HCT116 (cell line): ENCODE results near the gene ZBTB20. TPM values are rescaled to one million over a fixed set of nuclear protein-coding genes. Genes with fewer than 3 reads are reported as not detected.

Experiments used
- ATAC-seq: fragments of 200-7000 bp; cut with Tn5 transposase; 2 replicates; pipeline ENCODE4 v1.9.1; 2020; ENCODE audit warnings: mild to moderate bottlenecking, moderate library complexity
- BruUV-seq: library from RNA; stranded (reverse); fragments of 400-500 nt; replicated peaks from 2 replicates; lab custom pipeline; 2021; lab: Mats Ljungman, UMichigan
- CTCF ChIA-PET: fragments of 300-600 bp; sonication (Branson Sonifier 250); formaldehyde crosslinking; loops from one replicate; lab custom pipeline; 2021; ENCODE audit warnings: antibody characterized with exemption; lab: Charles Lee
- POLR2A ChIA-PET: fragments of 300-600, 350-600 bp; sonication (Branson Sonifier 250); formaldehyde crosslinking; loops from one replicate; lab custom pipeline; 2021; ENCODE audit warnings: antibody characterized with exemption; lab: Charles Lee
- RAD21 ChIA-PET, 2 experiments: fragments of 300-600 bp; sonication (Branson Sonifier 250); formaldehyde crosslinking; loops; one replicate each; lab custom pipeline; 2023; ENCODE audit warnings: low total read pairs in 2 of 2; ENCODE audit not compliant: uncharacterized antibody in 2 of 2, unreplicated experiment in 2 of 2, low non-redundant PET in 1 of 2; lab: Charles Lee
- DNase-seq: peaks from one replicate; pipeline ENCODE4 v3.0.0-alpha.2; 2010; ENCODE audit warnings: low read depth, low spot score
- H2AFZ ChIP-seq: fragments of 200-600 bp; shearing (Covaris generic), sonication (generic); 2 replicates; pipeline ENCODE4 v1.6.1; 2017; ENCODE audit warnings: low read depth, mixed run types, mixed read lengths, antibody characterized with exemption, low read length; ENCODE audit not compliant: poor library complexity, severe bottlenecking
- H3K27ac ChIP-seq: 2 replicates; pipeline ENCODE4 v1.5.1; 2012; ENCODE audit warnings: low read depth, low read length
- H3K27me3 ChIP-seq: fragments of 200-600 bp; sonication (generic); 2 replicates; pipeline ENCODE4 v1.6.1; 2016; ENCODE audit warnings: mixed run types, low read length, mixed read lengths; ENCODE audit not compliant: insufficient read depth
- H3K36me3 ChIP-seq, 2 experiments: fragments of 200-500 bp in 1 of 2; fragments of 200-600 bp in 1 of 2; sonication (Bioruptor generic) in 1 of 2; sonication (generic) in 1 of 2; 2 replicates each; pipeline versions ENCODE4 v1.5.1 to v1.6.1; 2014 to 2016; ENCODE audit warnings: low read length in 2 of 2, inconsistent platforms in 1 of 2, mixed read lengths in 1 of 2, mixed run types in 1 of 2; ENCODE audit not compliant: insufficient read depth in 2 of 2, control insufficient read depth in 1 of 2
- H3K4me1 ChIP-seq, 2 experiments: fragments of 200-600 bp in 1 of 2; sonication (generic) in 1 of 2; 2 replicates each; pipeline versions ENCODE4 v1.5.1 to v1.6.1; 2012 to 2017; ENCODE audit warnings: low read length in 2 of 2, inconsistent platforms in 1 of 2, mild to moderate bottlenecking in 1 of 2, mixed read lengths in 1 of 2, mixed run types in 1 of 2, moderate library complexity in 1 of 2; ENCODE audit not compliant: insufficient read depth in 2 of 2, control insufficient read depth in 1 of 2
- H3K4me2 ChIP-seq: fragments of 200-600 bp; sonication (generic); 2 replicates; pipeline ENCODE4 v1.6.1; 2017; ENCODE audit warnings: mixed run types, low read length, mixed read lengths
- H3K4me3 ChIP-seq, 2 experiments: fragments of 200-600 bp in 1 of 2; sonication (generic) in 1 of 2; replicated peaks in 1 of 2; 2 replicates each; pipeline ENCODE4 v1.5.1; 2011 to 2016; ENCODE audit warnings: low read length in 2 of 2, control low read depth in 1 of 2, low read depth in 1 of 2, mild to moderate bottlenecking in 1 of 2, mixed read lengths in 1 of 2, mixed run types in 1 of 2
- H3K79me2 ChIP-seq: fragments of 200-600 bp; sonication (generic); 2 replicates; pipeline ENCODE4 v1.6.1; 2017; ENCODE audit warnings: mild to moderate bottlenecking, mixed run types, low read length, moderate library complexity, mixed read lengths; ENCODE audit not compliant: insufficient read depth
- H3K9ac ChIP-seq: fragments of 200-600 bp; sonication (generic); 2 replicates; pipeline ENCODE4 v1.6.1; 2016; ENCODE audit warnings: low read length, mixed read lengths
- H3K9me2 ChIP-seq: fragments of 200-600 bp; sonication (generic), shearing (Covaris generic); 2 replicates; pipeline ENCODE4 v1.6.1; 2017; ENCODE audit warnings: mixed run types, mild to moderate bottlenecking, moderate library complexity; ENCODE audit not compliant: insufficient read depth
- H3K9me3 ChIP-seq, 2 experiments: fragments of 200-500 bp in 1 of 2; fragments of 200-600 bp in 1 of 2; sonication (Bioruptor generic) in 1 of 2; sonication (generic) in 1 of 2; 2 replicates each; pipeline ENCODE4 v1.6.1; 2014 to 2017; ENCODE audit warnings: low read length in 2 of 2, mixed read lengths in 2 of 2, inconsistent platforms in 1 of 2, low read depth in 1 of 2, mild to moderate bottlenecking in 1 of 2, mixed run types in 1 of 2, moderate library complexity in 1 of 2; ENCODE audit not compliant: control insufficient read depth in 1 of 2, insufficient read depth in 1 of 2
- H4K20me1 ChIP-seq: fragments of 200-600 bp; sonication (generic), shearing (Covaris generic); 2 replicates; pipeline ENCODE4 v1.6.1; 2017; ENCODE audit warnings: mixed run types, mild to moderate bottlenecking, moderate library complexity; ENCODE audit not compliant: insufficient read depth
- CBX3 ChIP-seq: IDR thresholded peaks from 2 replicates; pipeline ENCODE4 v1.6.1; 2012; ENCODE audit warnings: low read depth
- EGR1 ChIP-seq: IDR thresholded peaks from 2 replicates; pipeline ENCODE4 v1.6.1; 2012; ENCODE audit warnings: low read depth
- FOSL1 ChIP-seq: IDR thresholded peaks from 2 replicates; pipeline ENCODE4 v1.6.1; 2012; ENCODE audit warnings: low read depth
- JUND ChIP-seq: IDR thresholded peaks from 2 replicates; pipeline ENCODE4 v1.6.1; 2012
- POLR2A ChIP-seq: IDR thresholded peaks from 2 replicates; pipeline ENCODE4 v1.7.0; 2011; ENCODE audit warnings: borderline replicate concordance; ENCODE audit not compliant: insufficient read depth, insufficient read length; ENCODE audit errors: extremely low read depth
- RAD21 ChIP-seq: IDR thresholded peaks from 2 replicates; pipeline ENCODE4 v1.6.1; 2012; ENCODE audit warnings: low read depth, mild to moderate bottlenecking
- REST ChIP-seq: IDR thresholded peaks from 2 replicates; pipeline ENCODE4 v1.6.1; 2012; ENCODE audit warnings: low read depth
- SP1 ChIP-seq: IDR thresholded peaks from 2 replicates; pipeline ENCODE4 v1.6.1; 2012; ENCODE audit warnings: low read depth
- SRF ChIP-seq: IDR thresholded peaks from 2 replicates; pipeline ENCODE4 v1.6.1; 2012; ENCODE audit warnings: low read depth
- YY1 ChIP-seq: IDR thresholded peaks from 2 replicates; pipeline ENCODE4 v1.6.1; 2011; ENCODE audit warnings: low read length, low read depth, moderate library complexity, mild to moderate bottlenecking; ENCODE audit not compliant: insufficient replicate concordance; ENCODE audit errors: extremely low read depth
- ZFX ChIP-seq: fragments of 450-650 bp; IDR thresholded peaks from 2 replicates; pipeline ENCODE4 v1.6.1; 2017
- ZNF274 ChIP-seq: fragments of 200-500 bp; sonication (Bioruptor generic); IDR thresholded peaks from 2 replicates; pipeline ENCODE4 v1.6.1; 2014; ENCODE audit warnings: mild to moderate bottlenecking, low read depth, low read length, inconsistent platforms
- intact Hi-C: fragments of 100-400 bp; cut with micrococcal nuclease; formaldehyde crosslinking; loops from 2 replicates; pipeline ENCODE4 v1.10.0; 2022
- total RNA-seq: library from RNA; stranded (reverse); gene quantifications from one replicate; pipeline ENCODE4 v1.2.1, GENCODE V29; 2021; ENCODE audit not compliant: unreplicated experiment

Gene ZBTB20
- total RNA-seq, 1 experiment from 2014 or later, result 42.1 TPM

DNA sequence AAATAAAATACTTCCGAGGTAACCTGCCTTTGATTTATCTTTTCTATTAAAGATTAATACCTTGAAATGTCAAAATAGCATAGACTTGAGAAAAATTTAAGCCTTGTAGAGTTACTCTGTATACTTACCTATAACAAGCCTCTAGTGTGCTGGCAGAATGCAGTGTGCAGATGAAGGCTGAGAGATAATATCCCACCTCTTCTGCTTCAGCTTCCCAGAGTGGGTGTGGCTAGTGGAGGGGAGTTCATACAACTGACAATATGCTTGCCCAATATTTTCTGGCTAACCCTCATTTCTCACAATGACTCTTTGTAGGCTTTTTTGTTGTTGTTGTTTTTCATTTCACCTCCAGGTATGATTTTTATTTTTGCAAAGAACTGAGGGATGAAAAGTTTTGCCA is 15.7 kb upstream of the ZBTB20 start (continued):
- TF ChIP-seq CBX3, result no peak
- TF ChIP-seq, all 23 proteins: peak for 0

- no TSS peak for BruUV-seq
- H3K4me1 ChIP-seq, result no peaks in the 10 kb centered on the region
- ChIA-PET POLR2A (no interaction called here), CTCF (no interaction called here), RAD21 (no interaction called here)
- TF ChIP-seq POLR2A (no peak), RAD21 (no peak), SRF (no peak), JUND (no peak), ZFX (no peak), SP1 (no peak), ZNF274 (no peak), FOSL1 (no peak)
- no peaks in the 10 kb centered on the region for H4K20me1 ChIP-seq
- H3K9me3 ChIP-seq, result no peaks in the 10 kb centered on the region
- no peak for ATAC-seq
- no peaks in the 10 kb centered on the region for H3K79me2 ChIP-seq
- no peak for DNase-seq
- no peaks in the 10 kb centered on the region for H3K9me2 ChIP-seq
- no peak overlapping the region for H3K4me2 ChIP-seq
- H3K9ac ChIP-seq, result no peak overlapping the region
- H3K4me3 ChIP-seq, result no peak overlapping the region
- no peaks in the 10 kb centered on the region for H3K27me3 ChIP-seq
- intact Hi-C loops, result loop anchor here (10.0 kb wide), 1 partner anchor 797 kb away; no protein-coding TSS in a partner anchor
- no peak overlapping the region for H3K27ac ChIP-seq
- no peaks in the 10 kb centered on the region for H3K36me3 ChIP-seq
- no peak overlapping the region for H2AFZ ChIP-seq
These were observed 14.8 kb upstream of the ZBTB20 start for GRCh38 chr3:115161866-115162265.

DNA sequence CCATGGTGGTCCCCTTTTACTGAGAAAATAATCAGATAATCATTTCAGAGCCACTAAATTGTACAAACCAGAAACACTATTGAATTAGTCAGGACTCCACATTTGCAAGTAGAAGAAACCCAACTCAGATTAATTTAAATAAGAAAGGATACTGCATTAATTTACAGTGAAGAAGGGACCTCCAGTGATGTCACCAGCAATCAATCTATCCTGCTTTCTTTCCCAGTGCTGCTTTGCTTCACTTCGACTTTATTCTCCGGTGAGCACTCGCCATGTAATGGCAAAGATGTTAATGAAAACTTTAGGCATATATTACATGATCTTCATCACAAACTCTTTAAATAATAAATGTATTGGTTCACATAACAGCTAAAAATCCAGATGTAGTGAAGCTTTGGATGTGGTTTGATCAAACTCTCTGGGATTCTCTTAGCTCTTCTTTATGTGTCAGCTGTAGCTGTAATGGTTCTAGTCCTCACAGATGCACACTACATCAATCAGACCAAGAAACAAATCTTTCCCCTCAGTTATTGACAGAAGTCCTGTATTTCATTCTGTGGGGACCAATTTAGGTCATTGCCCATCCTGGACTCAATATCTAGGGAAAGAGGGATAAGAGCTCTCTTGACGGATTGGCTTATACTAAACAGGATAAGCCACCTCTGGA is 14.2 kb upstream of the ZBTB20 start:
- Histone ChIP-seq H3K9me2 (no peaks in the 10 kb centered on the region), H3K4me2 (no peak overlapping the region), H2AFZ (no peak overlapping the region), H3K27me3 (no peaks in the 10 kb centered on the region), H3K4me1 (no peaks in the 10 kb centered on the region), H4K20me1 (no peaks in the 10 kb centered on the region), H3K9me3 (no peaks in the 10 kb centered on the region), H3K4me3 (no peak overlapping the region), H3K79me2 (no peaks in the 10 kb centered on the region), H3K36me3 (no peaks in the 10 kb centered on the region), H3K9ac (no peak overlapping the region), H3K27ac (no peak overlapping the region)
- BruUV-seq, result no TSS peak
- DNase-seq, result no peak
- CTCF ChIA-PET, result no interaction called here
- TF ChIP-seq RAD21 (no peak), EGR1 (no peak), YY1 (no peak), REST (no peak), FOSL1 (no peak), POLR2A (no peak), ZFX (no peak), SP1 (no peak)
- POLR2A ChIA-PET, result no interaction called here
- intact Hi-C loops, result loop anchor here (10.0 kb wide), 1 partner anchor 796 kb away; no protein-coding TSS in a partner anchor
- RAD21 ChIA-PET, result no interaction called here
- ATAC-seq, result no peak
